ENCODE data around the gene ADAM12. TPM values are rescaled to one million over a fixed set of nuclear protein-coding genes. Genes with fewer than 3 reads are reported as not detected.

ADAM12 gene
- total RNA-seq, 1 donor from 2014 or later = 41.7 TPM

DNA sequence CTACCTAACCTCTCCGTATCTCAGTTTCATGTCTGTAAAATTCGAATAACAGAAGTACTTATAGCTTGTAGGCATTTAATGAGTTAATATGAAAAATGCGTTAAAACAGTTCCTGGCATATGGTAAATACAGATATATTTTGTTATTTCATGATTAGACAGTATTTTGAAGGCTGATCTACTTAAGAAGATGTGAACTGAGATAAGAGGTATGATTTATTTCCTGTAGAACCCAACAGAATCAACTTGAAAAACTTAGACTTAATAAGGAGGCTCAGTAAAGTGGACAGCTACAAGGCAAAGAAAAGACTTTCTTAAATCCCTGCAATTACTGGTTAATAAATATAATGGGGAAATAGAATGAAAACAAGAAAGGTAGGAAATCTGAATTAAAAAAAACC, 388.6 kb downstream of the ADAM12 start:
- peaks cover 6% of the 10 kb centered on the region for H3K36me3 Mint-ChIP-seq (ENCODE audit: unreplicated experiment)
- no peak overlapping the region for H3K27ac Mint-ChIP-seq (ENCODE audit: unreplicated experiment)

DNA sequence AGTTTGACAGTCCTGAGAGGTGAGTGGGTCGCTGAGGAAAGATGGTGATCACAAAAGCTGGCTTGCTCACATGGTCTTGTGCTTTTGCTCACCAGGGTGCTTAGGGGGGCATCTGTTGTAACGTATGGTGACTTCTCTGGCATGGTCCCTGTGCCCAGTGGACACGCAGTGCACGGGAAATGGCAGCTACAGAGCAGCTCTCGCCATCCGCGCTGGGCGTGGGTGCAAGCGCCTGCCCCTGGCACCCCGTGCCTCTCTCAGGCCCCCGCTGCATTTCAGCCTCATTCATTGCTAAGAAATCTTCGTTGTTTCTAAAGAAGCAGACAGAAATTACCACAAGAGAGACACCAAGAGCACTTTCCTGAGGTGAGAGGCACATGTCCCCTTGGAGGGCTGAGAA, 390.7 kb downstream of the ADAM12 start:
- Mint-ChIP-seq H3K4me1 (ENCODE audit: unreplicated experiment) (peaks cover 14% of the 10 kb centered on the region), H3K27ac (ENCODE audit: unreplicated experiment) (no peak overlapping the region), H3K36me3 (ENCODE audit: unreplicated experiment) (peaks cover 6% of the 10 kb centered on the region), H3K27me3 (ENCODE audit: unreplicated experiment) (no peaks in the 10 kb centered on the region), H3K9me3 (ENCODE audit: unreplicated experiment) (no peaks in the 10 kb centered on the region), H3K4me3 (ENCODE audit: unreplicated experiment) (no peak overlapping the region)
- DNase-seq (ENCODE audit: extremely low spot score, unreplicated experiment) = no peak
- TF ChIP-seq, protein P1, sequence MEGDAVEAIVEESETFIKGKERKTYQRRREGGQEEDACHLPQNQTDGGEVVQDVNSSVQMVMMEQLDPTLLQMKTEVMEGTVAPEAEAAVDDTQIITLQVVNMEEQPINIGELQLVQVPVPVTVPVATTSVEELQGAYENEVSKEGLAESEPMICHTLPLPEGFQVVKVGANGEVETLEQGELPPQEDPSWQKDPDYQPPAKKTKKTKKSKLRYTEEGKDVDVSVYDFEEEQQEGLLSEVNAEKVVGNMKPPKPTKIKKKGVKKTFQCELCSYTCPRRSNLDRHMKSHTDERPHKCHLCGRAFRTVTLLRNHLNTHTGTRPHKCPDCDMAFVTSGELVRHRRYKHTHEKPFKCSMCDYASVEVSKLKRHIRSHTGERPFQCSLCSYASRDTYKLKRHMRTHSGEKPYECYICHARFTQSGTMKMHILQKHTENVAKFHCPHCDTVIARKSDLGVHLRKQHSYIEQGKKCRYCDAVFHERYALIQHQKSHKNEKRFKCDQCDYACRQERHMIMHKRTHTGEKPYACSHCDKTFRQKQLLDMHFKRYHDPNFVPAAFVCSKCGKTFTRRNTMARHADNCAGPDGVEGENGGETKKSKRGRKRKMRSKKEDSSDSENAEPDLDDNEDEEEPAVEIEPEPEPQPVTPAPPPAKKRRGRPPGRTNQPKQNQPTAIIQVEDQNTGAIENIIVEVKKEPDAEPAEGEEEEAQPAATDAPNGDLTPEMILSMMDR (IDR thresholded peaks at IDR 0.05) = no peak

More for the DNA sequence above, 388.6 kb downstream of the ADAM12 start:
- TF ChIP-seq, protein P1 (IDR thresholded peaks at IDR 0.05) = no peak
- Mint-ChIP-seq H3K4me3 (ENCODE audit: unreplicated experiment) (no peak overlapping the region), H3K27me3 (ENCODE audit: unreplicated experiment) (no peaks in the 10 kb centered on the region), H3K4me1 (ENCODE audit: unreplicated experiment) (peaks cover 15% of the 10 kb centered on the region), H3K9me3 (ENCODE audit: unreplicated experiment) (no peaks in the 10 kb centered on the region)
- no peak for DNase-seq (ENCODE audit: extremely low spot score, unreplicated experiment)

DNA sequence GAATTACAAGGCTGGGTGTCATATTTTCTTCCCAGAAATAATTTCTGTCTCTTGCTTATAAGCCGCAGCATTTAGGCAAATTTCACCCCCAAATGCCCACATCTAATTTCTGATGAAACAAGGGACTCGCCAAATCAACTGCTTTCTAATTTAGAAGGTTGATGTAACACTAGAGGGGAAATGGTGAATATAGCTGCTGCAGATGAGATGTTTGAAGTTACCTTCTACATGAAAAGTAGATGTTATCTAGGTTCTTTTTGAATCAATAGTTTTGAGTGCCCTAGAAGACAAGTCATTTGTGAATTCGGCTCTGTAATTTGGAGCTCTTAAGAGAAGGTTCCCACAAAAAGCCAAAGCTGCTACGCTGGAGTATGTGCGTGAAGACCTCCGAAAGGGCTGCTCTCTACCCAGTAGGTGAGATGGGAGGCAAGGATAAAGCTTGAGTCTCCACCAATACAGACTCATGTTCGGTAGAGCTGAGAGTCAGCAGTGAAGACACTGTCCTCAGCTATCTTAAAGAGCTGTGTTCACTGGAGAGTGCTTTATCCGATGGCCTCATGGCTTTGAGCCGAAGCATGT, 392.5 kb downstream of the ADAM12 start:
- DNase-seq (ENCODE audit: extremely low spot score, unreplicated experiment) = no peak
- H3K27ac Mint-ChIP-seq (ENCODE audit: unreplicated experiment) = no peak overlapping the region
- H3K36me3 Mint-ChIP-seq (ENCODE audit: unreplicated experiment) = peaks cover 6% of the 10 kb centered on the region
- no peaks in the 10 kb centered on the region for H3K27me3 Mint-ChIP-seq (ENCODE audit: unreplicated experiment)
- no peak overlapping the region for H3K4me3 Mint-ChIP-seq (ENCODE audit: unreplicated experiment)
- no peaks in the 10 kb centered on the region for H3K9me3 Mint-ChIP-seq (ENCODE audit: unreplicated experiment)
- peaks cover 3% of the 10 kb centered on the region for H3K4me1 Mint-ChIP-seq (ENCODE audit: unreplicated experiment)
- TF ChIP-seq, protein P1 (IDR thresholded peaks at IDR 0.05) = no peak

DNA sequence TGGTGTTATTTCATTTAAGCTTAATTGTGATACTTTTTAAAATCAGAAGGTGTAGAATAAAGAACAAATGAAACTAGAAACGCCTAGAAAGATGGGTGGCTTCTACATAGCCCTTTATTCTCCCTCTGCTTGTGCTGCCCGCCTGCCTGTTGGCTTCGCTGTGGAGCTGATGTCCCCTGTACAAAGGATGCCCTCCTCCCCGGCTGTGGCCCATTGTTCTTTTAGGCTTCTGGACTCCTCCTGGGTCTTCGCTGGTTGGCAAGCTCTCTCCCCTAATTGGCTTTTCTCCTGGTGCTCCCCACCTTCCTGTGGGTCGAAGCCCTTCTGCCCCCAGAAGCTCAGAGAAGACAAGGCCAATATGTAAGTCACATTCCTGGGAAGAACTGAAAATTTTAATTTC, 393.7 kb downstream of the ADAM12 start:
- H3K4me3 Mint-ChIP-seq (ENCODE audit: unreplicated experiment) = no peak overlapping the region
- peaks cover 6% of the 10 kb centered on the region for H3K36me3 Mint-ChIP-seq (ENCODE audit: unreplicated experiment)
- no peak for DNase-seq (ENCODE audit: extremely low spot score, unreplicated experiment)
- H3K27ac Mint-ChIP-seq (ENCODE audit: unreplicated experiment) = no peak overlapping the region
- TF ChIP-seq, protein P1 (IDR thresholded peaks at IDR 0.05) = no peak
- peaks cover 3% of the 10 kb centered on the region for H3K4me1 Mint-ChIP-seq (ENCODE audit: unreplicated experiment)
- no peaks in the 10 kb centered on the region for H3K9me3 Mint-ChIP-seq (ENCODE audit: unreplicated experiment)
- no peaks in the 10 kb centered on the region for H3K27me3 Mint-ChIP-seq (ENCODE audit: unreplicated experiment)

DNA sequence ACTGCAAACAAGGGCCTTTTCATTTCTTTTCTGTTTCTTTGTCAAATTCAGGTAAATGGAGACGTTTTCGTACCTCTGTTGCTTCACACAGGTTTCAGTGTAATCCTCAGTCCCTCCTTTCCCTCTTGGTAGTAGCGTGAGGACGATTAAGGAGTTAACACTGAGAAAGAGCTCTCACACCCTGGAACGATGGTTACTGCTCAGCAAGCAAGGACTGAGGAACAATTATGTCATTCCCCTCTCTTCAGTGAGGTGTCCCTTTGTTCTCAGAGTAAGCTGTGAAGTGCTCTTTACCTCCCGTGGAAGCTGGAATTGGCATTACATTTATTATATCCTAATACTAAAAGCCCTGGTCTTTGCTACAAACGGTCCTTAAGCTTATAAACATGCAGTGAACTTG, 396.0 kb downstream of the ADAM12 start:
- DNase-seq (ENCODE audit: extremely low spot score, unreplicated experiment) = no peak
- H3K9me3 Mint-ChIP-seq (ENCODE audit: unreplicated experiment) = no peaks in the 10 kb centered on the region
- TF ChIP-seq, protein P1 (IDR thresholded peaks at IDR 0.05) = no peak
- no peaks in the 10 kb centered on the region for H3K27me3 Mint-ChIP-seq (ENCODE audit: unreplicated experiment)
- H3K4me3 Mint-ChIP-seq (ENCODE audit: unreplicated experiment) = no peak overlapping the region
- peaks cover under 1% of the 10 kb centered on the region for H3K36me3 Mint-ChIP-seq (ENCODE audit: unreplicated experiment)
- peaks cover 3% of the 10 kb centered on the region for H3K4me1 Mint-ChIP-seq (ENCODE audit: unreplicated experiment)
- no peak overlapping the region for H3K27ac Mint-ChIP-seq (ENCODE audit: unreplicated experiment)

All from osteocyte (in vitro differentiated cells).